Prostate gland (tissue), 2 donors: ENCODE data around the gene CD47.

ENCODE experiments used
- POLR2A ChIP-seq: fragments of 450-650 bp; IDR thresholded peaks from one replicate; pipeline ENCODE4 v1.6.1; 2016; ENCODE audit warnings: antibody characterized with exemption, mild to moderate bottlenecking
- POLR2AphosphoS5 ChIP-seq: sonication (generic); formaldehyde crosslinking; IDR thresholded peaks from one replicate; pipeline ENCODE4 v1.6.1; 2017; ENCODE audit warnings: antibody characterized with exemption
- TF ChIP-seq, protein P1 (sequence below), 4 experiments: fragments of 200-600 bp in 2 of 4; fragments of 450-650 bp in 2 of 4; sonication (generic) in 2 of 4; IDR thresholded peaks; 1 replicate in 3 of 4; 2 replicates in 1 of 4; pipeline ENCODE4 v1.5.1; 2016 to 2019; ENCODE audit warnings: antibody characterized with exemption in 4 of 4, mild to moderate bottlenecking in 2 of 4, moderate library complexity in 2 of 4

GRCh38 chr3:108011616-108012015, 79.2 kb downstream of the CD47 start:
- TF ChIP-seq, protein P1, sequence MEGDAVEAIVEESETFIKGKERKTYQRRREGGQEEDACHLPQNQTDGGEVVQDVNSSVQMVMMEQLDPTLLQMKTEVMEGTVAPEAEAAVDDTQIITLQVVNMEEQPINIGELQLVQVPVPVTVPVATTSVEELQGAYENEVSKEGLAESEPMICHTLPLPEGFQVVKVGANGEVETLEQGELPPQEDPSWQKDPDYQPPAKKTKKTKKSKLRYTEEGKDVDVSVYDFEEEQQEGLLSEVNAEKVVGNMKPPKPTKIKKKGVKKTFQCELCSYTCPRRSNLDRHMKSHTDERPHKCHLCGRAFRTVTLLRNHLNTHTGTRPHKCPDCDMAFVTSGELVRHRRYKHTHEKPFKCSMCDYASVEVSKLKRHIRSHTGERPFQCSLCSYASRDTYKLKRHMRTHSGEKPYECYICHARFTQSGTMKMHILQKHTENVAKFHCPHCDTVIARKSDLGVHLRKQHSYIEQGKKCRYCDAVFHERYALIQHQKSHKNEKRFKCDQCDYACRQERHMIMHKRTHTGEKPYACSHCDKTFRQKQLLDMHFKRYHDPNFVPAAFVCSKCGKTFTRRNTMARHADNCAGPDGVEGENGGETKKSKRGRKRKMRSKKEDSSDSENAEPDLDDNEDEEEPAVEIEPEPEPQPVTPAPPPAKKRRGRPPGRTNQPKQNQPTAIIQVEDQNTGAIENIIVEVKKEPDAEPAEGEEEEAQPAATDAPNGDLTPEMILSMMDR (IDR thresholded peaks at IDR 0.05), result no peak
- TF ChIP-seq POLR2AphosphoS5 (no peak), POLR2A (no peak)
